NCI-H82 treated with DMSO at 0.1 percent for 48 hours (cell line): ENCODE measurements around the gene RANBP10.

Source experiments
- DNase-seq: peaks from one replicate; lab custom pipeline; 2025; ENCODE audit not compliant: unreplicated experiment; lab: John Stamatoyannopoulos, UW

RANBP10 gene

DNA sequence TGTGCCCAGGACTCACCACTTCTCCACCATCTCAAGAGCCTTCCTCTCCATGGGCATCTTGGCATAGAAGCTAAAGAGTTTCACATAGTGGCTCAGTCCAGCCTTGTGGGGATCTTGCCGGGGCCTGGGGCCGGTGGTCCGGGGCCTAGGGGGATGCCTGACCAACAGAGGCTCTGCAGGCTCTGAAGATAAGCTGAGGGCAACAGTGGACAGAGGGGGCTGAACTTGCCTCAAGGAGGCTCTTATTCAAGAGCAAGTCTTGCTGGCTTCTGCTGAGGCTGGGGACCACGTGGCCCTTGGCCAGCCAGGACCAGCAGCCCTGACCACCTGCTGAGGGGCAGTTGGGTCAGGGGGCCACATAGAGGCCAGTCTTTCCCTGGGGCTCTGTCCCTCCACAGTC is 22.3 kb upstream of the RANBP10 start:
- DNase-seq: no peak

DNA sequence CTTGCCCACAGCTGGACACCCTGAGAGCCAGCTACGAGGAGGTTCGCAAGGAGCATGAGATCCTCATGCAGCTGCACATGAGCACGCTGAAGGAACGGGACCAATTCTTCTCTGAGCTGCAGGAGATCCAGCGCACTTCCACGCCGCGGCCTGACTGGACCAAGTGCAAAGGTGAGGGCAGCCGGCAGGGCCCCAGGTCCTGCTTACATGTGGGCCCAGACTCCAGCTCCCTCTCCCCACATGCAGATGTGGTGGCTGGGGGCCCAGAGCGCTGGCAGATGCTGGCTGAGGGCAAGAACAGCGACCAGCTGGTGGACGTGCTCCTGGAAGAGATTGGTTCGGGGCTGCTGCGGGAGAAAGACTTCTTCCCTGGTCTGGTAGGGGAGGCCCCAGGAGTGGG is 19.5 kb upstream of the RANBP10 start:
- DNase-seq: no peak

DNA sequence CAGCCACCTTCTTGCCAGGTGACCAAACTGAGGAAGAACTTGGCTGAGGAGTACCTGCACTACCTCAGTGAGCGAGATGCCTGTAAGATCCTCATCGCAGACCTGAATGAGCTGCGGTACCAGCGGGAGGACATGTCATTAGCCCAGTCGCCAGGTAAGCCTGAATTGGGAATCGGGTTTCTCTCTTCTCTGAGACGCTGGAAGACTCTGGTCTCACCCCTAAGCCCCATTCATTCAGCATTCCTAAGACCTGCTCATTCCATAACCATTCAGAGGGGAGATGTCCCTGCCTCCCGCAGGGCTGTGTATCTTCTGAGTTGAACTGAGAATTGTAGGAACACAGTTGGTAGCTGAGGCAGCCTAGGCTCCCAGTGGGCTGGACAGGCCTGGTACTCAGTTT is 18.8 kb upstream of the RANBP10 start:
- no peak for DNase-seq

DNA sequence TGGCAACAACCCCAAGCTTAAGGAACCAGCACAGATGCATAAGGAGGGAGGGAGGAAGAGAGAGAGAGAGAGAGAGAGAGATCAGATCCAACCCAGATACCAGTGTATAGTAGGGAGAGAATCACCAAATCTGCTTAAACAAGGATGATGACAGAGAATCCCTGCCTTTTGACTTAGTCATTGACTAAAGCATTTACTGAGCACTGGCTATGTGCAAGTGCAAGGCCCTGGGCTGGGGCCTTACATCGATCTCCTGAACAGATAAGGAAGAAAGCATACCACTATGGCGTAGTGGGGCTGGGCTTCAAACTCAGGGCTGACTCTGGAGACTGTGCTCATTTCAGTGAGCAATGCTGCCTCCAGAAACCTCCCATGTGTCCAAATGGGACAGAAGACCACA is 16.2 kb upstream of the RANBP10 start:
- DNase-seq: no peak

DNA sequence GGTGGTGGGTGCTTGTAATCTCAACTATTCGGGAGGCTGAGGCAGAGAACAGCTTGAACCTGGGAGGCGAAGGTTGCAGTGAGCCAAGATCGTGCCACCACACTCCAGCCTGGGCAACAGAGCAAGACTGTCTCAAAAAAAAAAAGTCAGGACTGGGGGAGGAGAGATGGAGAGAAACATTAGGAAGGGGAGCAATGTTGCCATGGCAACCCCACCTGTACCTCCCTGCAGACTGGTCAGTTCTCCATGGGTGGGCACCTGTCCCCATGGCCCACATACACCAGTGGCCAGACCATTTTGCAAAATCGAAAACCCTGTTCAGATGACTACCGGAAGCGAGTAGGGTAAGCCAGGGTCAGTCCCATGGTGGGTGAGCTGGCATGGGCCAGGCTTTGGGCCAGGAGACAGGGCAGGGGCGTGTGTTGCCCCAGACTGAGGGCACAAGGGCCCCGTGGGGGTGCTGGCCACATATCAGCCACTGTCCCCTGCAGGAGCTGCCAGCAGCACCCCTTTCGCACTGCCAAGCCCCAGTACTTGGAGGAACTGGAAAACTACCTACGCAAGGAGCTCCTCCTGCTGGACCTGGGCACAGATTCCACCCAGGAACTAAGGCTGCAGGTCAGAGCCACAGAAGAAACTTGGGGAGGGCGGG is 14.4 kb upstream of the RANBP10 start:
- DNase-seq: no peak

DNA sequence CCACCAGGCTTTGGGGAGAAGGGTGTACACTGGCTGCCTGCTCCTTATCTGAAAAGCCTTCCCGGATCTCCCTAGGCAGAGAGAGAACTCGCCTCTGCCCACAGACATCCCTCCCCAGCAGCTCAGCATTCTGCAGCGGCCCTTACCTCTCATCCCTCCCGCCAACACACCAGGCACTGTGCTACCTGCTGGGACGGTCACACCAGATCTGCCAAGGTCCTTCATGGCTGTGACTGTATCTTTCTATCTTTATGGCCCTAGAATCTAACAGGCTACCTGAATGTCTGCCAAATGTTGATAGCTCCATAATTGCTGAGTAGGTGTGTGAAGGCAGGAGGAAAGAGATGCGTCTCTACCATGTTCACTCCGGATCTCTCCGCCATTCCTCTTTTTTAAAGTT is 8.2 kb upstream of the RANBP10 start:
- DNase-seq: no peak

DNA sequence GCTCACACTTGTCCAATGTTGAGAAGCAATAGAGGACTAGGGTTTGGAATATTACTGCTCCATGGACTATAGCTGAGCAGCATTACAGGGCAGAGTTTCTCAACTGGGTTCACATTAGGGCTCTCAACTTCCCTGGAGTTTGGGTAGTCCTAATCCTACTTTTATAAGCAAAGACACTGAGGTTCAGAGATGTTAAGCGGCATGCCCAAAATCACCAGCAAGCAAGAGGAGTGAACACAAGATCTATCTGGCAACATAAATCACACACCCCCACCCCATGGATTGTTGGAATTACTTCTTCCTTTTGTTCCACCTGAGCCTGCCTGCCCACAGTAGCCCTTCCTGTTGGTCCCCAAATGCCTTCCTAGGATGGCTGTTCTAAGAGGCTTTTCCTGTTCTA is 5.5 kb upstream of the RANBP10 start:
- no peak for DNase-seq

DNA sequence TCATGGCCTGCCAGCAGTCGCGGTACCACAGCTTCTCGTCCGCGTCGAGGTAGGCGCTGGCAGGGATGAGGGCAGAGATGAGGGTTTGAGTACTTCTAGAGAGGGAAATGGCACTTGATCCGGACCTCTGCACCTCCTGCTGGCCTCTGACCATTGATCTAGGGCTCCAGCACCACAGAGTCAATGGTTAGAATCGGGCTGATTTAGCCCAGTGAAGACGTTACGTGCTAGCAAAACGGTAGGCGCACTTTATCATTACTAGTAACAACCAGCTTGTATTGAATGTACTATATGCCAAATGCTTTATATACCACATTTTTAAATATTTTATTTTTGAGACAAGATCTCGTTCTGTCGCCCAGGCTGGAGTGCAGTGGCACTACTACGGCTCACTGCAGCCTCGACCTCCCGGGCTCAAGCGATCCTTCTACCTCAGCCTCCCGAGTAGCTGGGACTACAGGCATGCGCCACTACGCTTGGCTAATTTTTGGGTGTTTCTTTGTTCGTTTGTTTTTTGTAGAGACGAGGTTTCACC is 855 bp upstream of the RANBP10 start:
- DNase-seq: no peak

DNA sequence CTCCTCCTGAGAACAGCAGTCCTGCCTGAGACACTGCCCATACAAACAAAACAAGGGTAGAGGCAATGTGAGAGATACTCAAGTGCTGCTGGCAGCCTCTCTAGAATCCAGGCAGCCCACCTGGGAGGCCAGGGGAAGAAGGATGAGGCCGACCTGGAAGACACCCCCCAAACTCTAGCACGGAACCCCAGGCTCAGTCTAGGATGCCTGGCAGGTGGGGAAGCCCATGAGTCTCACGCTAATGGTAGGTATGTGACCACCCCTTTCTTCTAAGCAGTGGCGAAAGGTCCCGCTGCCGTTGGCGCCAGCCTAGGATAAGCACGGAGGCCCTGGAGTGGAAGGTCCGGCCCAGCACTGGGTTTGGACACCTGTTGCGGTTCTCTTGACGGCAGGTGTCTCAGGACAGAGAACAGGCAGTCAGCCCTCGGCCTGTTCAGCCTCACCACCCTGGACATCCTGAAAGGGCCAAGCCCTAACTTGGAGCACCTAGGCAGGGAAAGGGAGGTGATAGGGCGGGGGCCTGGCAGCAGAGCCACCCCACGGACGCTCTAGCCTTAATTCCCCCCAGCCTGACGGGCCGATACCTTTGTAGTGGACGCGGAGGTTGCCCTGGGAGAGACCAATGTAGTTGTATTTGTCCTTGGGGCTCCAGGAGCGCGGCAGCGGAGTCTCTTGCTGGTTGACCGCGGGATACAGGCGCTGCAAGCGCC is 487 bp downstream of the RANBP10 start:
- DNase-seq: no peak

DNA sequence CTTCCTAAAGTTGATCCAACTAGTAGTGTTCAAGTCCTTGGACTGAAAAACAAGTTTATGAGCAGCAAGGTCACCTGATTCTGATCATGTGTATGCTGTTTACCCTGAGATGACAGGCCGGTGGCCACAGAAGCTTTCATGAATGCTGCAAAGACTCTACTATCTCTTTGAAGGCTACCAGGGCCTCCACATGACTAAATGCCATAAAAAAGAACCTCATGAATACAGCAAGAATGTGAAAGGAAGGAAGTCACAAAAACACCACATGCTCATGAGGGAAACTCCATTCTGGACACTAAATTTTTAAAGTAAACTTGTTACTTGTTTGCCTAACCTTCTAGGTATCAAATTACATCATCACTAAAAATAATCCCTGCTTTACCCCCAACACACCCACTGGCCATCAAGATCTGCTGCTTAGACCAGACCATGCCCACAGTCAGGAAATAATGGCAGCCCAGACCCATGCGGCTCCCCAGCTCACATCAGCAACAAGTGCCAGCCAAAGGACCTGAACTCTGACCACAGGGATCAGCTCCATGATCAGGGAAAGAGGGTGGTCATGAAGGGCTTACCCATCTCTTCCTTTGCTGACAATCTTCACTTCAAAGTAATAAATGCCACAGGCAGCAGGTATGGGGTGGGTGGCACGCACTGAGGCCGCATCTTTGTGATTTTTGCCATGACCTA is 1.4 kb downstream of the RANBP10 start:
- no peak for DNase-seq

DNA sequence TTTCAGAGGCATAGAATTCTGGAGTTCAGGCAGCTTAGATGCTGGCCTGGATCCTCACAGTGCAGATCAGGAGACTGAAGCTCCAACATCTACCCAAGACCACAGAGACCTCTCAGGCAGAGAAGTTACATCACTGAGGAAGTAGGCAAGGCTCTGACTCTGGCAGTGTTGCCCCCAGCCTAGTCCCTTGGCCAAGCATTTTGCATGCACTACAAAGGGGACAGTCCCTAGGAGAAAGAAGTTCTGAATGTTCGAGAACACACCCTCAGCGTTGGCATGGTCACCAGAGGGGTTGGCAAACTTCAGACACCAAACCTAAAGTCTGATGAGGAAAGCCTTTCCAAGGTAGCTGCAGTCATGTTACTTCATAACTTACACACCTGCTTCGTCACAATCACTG is 2.5 kb downstream of the RANBP10 start:
- DNase-seq: no peak

DNA sequence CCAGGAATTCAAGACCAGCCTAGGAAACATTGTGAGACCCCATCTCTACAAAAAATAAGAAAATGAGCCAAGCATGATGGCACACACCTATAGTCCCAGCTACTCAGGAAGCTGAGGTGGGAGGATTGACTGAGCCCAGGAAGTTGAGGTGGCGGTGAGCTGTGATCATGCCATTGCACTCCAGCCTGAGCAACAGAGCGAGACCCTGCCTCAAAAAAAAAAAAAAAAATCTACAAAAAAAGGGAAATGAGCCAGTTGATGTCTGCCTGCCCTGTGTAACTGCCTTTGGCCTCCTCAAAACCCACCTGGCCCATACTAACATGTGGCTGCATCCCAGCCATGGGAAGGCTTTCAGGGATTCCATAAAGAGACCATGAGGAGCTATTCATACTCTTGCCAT is 4.5 kb downstream of the RANBP10 start:
- no peak for DNase-seq

DNA sequence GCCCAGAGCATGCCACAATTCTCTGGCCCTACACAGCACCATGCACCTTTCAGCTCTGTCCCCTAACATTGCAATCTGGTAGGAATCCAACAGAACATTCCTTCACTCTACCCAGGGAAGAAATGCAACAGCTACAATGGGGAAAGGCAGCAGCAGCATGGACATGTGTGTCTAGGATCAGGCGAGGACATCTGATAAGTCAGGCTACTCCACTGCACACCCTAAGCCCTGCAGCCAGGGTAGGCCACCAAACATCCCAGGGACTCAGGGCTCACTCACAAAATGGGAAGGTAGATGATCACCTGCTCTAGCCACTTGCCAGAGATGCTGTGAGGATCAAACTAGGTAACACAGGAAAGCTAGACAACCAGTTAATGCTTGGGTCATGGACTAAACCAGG is 5.1 kb downstream of the RANBP10 start:
- no peak for DNase-seq

DNA sequence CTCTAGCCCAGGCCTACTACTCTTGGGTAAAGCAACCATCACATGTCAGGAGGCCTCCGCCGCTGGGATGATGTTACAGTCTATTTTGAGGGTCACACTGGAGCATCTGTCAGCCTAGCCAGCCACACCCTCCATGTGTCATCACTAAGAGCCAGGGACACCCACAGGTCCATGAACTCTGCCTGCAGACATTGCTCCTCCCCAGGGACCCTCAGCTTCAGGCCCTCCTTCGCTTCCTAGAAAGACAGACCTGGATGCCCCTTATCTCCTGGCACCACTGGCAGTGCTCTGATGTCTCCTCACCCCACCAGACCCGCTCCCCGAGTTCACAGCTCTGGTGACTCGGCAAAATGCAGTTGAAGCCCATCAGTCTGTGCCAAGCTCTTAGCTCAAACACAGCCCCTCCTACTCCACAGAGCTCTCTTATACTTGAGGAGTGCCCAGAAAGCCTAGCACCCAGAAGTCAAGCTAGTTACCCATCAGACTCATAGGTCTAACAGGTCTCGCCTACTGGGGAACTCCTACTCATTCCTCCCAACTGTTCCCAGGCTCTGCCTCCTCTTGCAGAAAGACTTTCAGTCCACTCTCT is 5.9 kb downstream of the RANBP10 start:
- no peak for DNase-seq

DNA sequence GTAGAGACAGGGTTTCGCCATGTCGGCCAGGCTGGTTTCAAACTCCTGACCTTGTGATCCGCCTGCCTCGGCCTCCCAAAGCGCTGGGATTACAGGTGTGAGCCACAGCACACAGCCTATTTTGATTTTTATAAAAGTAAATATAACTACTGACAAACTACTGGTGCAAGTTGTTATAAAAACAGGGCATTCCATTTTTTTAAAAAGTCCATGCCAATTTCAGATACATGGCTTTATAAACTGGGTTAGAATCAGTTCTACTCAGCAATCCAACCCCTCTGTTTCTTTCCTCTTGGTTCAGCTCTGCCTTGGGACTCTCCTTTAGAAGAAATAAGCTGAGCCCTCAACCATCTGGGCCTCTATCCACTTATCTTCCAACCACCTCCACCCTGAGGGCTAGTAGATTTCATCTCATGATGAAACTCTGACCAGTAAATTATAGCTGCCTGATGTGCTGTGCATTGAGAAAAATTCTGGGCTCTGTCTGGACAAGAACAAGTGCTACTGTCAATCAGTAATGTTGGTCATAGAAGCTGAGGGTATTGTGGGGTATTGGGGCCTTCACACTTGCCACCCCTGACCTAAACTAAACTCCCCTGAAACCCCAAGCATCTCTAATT is 10.2 kb downstream of the RANBP10 start:
- DNase-seq: peak; percentile 3

DNA sequence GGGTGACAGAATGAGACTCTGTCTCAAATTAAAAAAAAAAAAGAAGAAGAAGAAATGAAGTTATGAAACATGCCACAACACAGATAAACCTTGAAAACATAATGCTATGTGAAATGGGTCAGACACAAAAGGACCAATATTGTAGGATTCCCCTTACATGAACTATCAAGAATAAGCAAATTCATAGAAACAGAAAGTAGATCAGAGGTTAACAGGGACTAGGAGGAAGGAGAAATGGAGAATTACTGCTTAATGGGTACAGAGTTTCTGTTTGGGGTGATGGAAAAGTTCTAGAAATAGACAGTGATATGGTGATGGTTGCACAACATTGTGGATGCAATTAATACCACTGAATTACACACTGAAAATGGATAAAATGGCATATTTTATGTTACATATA is 16.3 kb downstream of the RANBP10 start:
- no peak for DNase-seq

DNA sequence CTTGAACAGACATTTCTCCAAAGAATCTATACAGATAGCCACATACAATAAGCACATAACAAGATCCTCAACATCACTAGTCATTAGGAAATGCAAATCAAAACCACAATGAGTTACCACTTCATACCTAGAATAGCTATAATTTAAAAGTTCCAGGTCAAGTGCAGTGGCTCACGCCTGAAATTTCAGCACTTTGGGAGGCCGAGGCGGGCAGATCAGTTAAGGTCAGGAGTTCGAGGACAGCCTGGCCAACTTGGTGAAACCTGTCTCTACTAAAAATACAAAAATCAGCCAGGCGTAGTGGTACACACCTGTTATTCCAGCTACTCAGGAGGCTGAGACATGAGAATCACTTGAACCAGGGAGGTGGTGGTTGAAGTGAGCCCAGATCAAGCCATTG is 19.9 kb downstream of the RANBP10 start:
- no peak for DNase-seq

DNA sequence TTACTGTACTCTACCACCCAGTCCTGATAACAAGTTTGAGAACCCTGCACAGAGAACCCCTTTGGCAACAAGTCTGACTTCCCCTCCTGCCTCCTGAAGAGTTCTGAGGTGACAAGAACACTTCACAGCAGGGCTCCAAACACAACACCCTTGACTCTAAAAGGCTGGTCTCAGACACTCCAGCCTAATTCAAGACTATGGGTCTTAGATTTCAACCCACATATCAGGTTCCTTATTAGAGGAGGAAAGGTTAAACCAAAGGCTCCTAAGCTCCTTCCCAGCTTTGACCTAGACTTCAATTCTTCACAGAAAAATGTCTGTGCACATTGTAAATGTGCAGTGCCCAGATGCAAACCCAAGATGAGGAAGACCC is 23.0 kb downstream of the RANBP10 start:
- no peak for DNase-seq

DNA sequence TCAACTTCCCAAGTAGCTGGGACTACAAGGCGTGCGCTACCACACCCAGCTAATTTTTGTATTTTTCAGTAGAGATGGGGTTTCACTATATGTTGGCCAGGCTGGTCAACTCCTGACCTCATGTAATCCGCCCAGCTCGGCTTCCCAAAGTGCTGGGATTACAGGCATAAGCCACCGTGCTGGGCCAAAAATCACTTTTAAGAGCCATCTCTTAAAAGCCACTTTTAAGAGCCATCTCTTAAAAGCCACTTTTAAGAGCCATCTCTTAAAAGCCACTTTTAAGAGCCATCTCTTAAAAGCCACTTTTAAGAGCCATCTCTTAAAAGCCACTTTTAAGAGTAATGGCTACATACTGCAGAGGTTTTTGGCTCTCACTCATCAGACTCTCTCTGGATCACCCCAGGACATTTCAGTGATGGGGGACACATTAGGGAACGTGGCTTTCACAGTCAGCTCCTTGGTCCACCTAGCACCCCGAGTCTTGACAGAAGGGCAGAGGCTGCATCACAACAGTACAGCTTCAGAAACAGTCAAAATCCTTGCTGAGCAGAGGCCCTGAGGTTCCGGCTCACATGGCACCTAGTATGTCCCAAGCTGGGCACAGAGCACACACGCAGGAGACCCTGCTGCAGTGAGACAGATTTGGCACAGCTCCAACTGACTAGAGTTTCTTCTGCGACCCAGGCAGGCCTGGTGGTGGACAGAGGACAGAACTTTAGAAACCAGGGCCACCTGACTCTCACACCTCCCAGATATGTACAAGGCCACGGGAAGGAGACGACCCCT is 23.6 kb downstream of the RANBP10 start:
- DNase-seq: no peak

DNA sequence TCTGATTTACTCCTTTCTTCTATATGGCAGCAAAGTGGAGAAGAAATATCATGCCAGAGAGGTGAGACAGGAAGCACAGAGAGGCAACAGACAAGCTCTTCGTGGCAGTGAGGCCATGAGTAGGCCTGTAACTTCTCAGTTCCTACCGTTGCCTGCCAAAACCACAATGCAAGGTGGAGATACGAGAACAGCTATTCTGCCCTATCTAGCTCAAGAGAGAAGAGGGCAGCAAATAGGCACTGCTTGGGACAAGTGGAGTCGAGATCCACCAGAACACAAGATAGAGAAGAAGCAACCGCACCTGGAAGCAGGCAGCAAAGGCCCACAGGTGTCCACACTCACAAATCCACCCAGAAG is 24.8 kb downstream of the RANBP10 start:
- DNase-seq: no peak
